ENCODE measurements around the gene TBL1Y. TPM values are rescaled to one million over a fixed set of nuclear protein-coding genes. Genes with fewer than 3 reads are reported as not detected.

The TBL1Y gene
- total and polyA plus RNA-seq, 2 experiments from 2014 or later, result 2.6 to 5.8 TPM

DNA sequence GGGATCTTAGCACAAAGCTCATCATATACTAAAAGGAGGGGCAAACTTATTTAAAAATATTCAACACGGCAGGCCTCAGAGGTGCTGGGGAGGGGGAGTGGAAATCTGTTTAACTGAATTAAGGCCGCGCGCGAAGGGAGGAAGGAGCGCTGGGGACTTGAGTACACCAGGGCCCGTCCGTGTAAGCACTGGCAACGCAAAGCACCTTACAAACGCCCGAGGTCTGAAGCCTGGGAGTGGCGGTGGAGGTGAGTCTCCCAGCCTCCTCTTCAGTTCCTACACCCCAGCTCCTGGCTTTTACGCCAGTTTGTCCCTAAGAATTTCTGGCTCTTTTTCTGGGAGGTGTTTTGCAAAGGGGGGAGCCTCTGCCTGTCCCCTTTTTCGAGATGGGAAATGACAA lies 641 bp upstream of the TBL1Y start:
- no peaks in the 10 kb centered on the region for H3K9me3 Mint-ChIP-seq
- peaks cover 28% of the 10 kb centered on the region; the same call in 1 of the 2 replicates for H3K27me3 ChIP-seq (ENCODE audit: insufficient read depth)
- H3K36me3 Mint-ChIP-seq (ENCODE audit: low read depth), result peaks cover 23% of the 10 kb centered on the region
- peak overlapping the region; percentile 86 for H3K4me3 Mint-ChIP-seq
- H3K27me3 Mint-ChIP-seq (ENCODE audit: insufficient read depth, low read depth, poor library complexity), result peaks cover 11% of the 10 kb centered on the region
- H4K20me1 ChIP-seq (replicated peaks; ENCODE audit: insufficient read depth), result 0 out of 2 replicates have a peak, but pooled peaks cover 5% of the 10 kb centered on the region
- ATAC-seq (peak; percentile 35), DNase-seq (ENCODE audit: low spot score) (peak; percentile 44)
- no peak overlapping the region for H2AFZ ChIP-seq
- H3K4me1 Mint-ChIP-seq, result peaks cover 22% of the 10 kb centered on the region
- H3K36me3 ChIP-seq (ENCODE audit: insufficient read depth), result no peaks in the 10 kb centered on the region
- H3F3A ChIP-seq (replicated peaks; ENCODE audit: low read depth), result no peaks in the 10 kb centered on the region
- peak overlapping the region; percentile 95 for H3K27ac Mint-ChIP-seq
- peaks cover 5% of the 10 kb centered on the region for H3K4me1 ChIP-seq (ENCODE audit: insufficient read depth)
- H3K4me2 ChIP-seq, result peak overlapping the region; percentile 82
- no peak overlapping the region for H3K27ac ChIP-seq (ENCODE audit: low read depth)
- peak overlapping the region; percentile 68 for H3K4me3 ChIP-seq
- no peaks in the 10 kb centered on the region for H3K9me2 ChIP-seq (ENCODE audit: insufficient read depth)
- H3K79me2 ChIP-seq (replicated peaks; ENCODE audit: insufficient read depth), result peaks cover 20% of the 10 kb centered on the region
- TF ChIP-seq ZNF331 (CRISPR knock-in tag; IDR thresholded peaks at IDR 0.05; ENCODE audit: low read depth) (no peak), ZNF114 (CRISPR knock-in tag; IDR thresholded peaks at IDR 0.05) (no peak), NANOG (IDR thresholded peaks at IDR 0.05; ENCODE audit: borderline replicate concordance) (no peak), POLR2AphosphoS5 (IDR thresholded peaks at IDR 0.05; ENCODE audit: low read depth) (no peak), EZH2 (IDR thresholded peaks at IDR 0.05; ENCODE audit: low read depth, unreplicated experiment) (no peak), STAT1 (IDR thresholded peaks at IDR 0.05; ENCODE audit: unreplicated experiment) (no peak), JUNB (IDR thresholded peaks at IDR 0.05; ENCODE audit: unreplicated experiment) (no peak), CREB1 (CRISPR knock-in tag; IDR thresholded peaks at IDR 0.05; ENCODE audit: low read depth) (no peak)
- TF ChIP-seq, protein P1, sequence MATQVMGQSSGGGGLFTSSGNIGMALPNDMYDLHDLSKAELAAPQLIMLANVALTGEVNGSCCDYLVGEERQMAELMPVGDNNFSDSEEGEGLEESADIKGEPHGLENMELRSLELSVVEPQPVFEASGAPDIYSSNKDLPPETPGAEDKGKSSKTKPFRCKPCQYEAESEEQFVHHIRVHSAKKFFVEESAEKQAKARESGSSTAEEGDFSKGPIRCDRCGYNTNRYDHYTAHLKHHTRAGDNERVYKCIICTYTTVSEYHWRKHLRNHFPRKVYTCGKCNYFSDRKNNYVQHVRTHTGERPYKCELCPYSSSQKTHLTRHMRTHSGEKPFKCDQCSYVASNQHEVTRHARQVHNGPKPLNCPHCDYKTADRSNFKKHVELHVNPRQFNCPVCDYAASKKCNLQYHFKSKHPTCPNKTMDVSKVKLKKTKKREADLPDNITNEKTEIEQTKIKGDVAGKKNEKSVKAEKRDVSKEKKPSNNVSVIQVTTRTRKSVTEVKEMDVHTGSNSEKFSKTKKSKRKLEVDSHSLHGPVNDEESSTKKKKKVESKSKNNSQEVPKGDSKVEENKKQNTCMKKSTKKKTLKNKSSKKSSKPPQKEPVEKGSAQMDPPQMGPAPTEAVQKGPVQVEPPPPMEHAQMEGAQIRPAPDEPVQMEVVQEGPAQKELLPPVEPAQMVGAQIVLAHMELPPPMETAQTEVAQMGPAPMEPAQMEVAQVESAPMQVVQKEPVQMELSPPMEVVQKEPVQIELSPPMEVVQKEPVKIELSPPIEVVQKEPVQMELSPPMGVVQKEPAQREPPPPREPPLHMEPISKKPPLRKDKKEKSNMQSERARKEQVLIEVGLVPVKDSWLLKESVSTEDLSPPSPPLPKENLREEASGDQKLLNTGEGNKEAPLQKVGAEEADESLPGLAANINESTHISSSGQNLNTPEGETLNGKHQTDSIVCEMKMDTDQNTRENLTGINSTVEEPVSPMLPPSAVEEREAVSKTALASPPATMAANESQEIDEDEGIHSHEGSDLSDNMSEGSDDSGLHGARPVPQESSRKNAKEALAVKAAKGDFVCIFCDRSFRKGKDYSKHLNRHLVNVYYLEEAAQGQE (IDR thresholded peaks at IDR 0.05; ENCODE audit: unreplicated experiment), result no peak
- TF ChIP-seq, protein P2, sequence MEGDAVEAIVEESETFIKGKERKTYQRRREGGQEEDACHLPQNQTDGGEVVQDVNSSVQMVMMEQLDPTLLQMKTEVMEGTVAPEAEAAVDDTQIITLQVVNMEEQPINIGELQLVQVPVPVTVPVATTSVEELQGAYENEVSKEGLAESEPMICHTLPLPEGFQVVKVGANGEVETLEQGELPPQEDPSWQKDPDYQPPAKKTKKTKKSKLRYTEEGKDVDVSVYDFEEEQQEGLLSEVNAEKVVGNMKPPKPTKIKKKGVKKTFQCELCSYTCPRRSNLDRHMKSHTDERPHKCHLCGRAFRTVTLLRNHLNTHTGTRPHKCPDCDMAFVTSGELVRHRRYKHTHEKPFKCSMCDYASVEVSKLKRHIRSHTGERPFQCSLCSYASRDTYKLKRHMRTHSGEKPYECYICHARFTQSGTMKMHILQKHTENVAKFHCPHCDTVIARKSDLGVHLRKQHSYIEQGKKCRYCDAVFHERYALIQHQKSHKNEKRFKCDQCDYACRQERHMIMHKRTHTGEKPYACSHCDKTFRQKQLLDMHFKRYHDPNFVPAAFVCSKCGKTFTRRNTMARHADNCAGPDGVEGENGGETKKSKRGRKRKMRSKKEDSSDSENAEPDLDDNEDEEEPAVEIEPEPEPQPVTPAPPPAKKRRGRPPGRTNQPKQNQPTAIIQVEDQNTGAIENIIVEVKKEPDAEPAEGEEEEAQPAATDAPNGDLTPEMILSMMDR (conservative IDR thresholded peaks at IDR 0.05; ENCODE audit: low read depth in 2 of 2), result no peak
- TF ChIP-seq, protein P3, sequence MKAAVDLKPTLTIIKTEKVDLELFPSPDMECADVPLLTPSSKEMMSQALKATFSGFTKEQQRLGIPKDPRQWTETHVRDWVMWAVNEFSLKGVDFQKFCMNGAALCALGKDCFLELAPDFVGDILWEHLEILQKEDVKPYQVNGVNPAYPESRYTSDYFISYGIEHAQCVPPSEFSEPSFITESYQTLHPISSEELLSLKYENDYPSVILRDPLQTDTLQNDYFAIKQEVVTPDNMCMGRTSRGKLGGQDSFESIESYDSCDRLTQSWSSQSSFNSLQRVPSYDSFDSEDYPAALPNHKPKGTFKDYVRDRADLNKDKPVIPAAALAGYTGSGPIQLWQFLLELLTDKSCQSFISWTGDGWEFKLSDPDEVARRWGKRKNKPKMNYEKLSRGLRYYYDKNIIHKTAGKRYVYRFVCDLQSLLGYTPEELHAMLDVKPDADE (IDR thresholded peaks at IDR 0.05), result no peak

All from GM23338 (cell line).